ENCODE data around the gene RNF2. TPM values are rescaled to one million over a fixed set of nuclear protein-coding genes. Genes with fewer than 3 reads are reported as not detected.

Gene RNF2
- total and polyA plus RNA-seq, 2 experiments from 2014 or later = 18.2 to 19.6 TPM

GRCh38 chr1:185108321-185108720 lies 63.0 kb downstream of the RNF2 start:
- H3K9me2 ChIP-seq (ENCODE audit: insufficient read depth) = no peaks in the 10 kb centered on the region
- no peak for TF ChIP-seq EZH2phosphoT487 (IDR thresholded peaks at IDR 0.05; ENCODE audit: insufficient read depth, low read depth)
- no peak for TF ChIP-seq EZH2 (IDR thresholded peaks at IDR 0.05; ENCODE audit: insufficient read depth, poor library complexity, severe bottlenecking)
- H3K9me3 ChIP-seq (ENCODE audit: low read depth) = no peaks in the 10 kb centered on the region
- no peaks in the 10 kb centered on the region for H3F3A ChIP-seq (ENCODE audit: insufficient read depth)
- no peaks in the 10 kb centered on the region for H3K36me3 ChIP-seq (ENCODE audit: low read depth)
- H2AFZ ChIP-seq = no peak overlapping the region
- no peaks in the 10 kb centered on the region for H3K27me3 ChIP-seq (replicated peaks; ENCODE audit: insufficient read depth)
- H4K20me1 ChIP-seq (ENCODE audit: insufficient read depth) = no peaks in the 10 kb centered on the region
- no peak overlapping the region for H3K27ac ChIP-seq
- H3K4me2 ChIP-seq (ENCODE audit: unreplicated experiment) = no peak overlapping the region
- peak; percentile 46 for DNase-seq
- in situ Hi-C loops (cut with MboI) = no loop called here
- no peaks in the 10 kb centered on the region for H3K79me2 ChIP-seq (ENCODE audit: insufficient read depth)
- H3K9ac ChIP-seq = no peak overlapping the region
- H3K4me1 ChIP-seq (ENCODE audit: insufficient read depth) = no peaks in the 10 kb centered on the region
- no peak overlapping the region for H3K4me3 ChIP-seq

DNA sequence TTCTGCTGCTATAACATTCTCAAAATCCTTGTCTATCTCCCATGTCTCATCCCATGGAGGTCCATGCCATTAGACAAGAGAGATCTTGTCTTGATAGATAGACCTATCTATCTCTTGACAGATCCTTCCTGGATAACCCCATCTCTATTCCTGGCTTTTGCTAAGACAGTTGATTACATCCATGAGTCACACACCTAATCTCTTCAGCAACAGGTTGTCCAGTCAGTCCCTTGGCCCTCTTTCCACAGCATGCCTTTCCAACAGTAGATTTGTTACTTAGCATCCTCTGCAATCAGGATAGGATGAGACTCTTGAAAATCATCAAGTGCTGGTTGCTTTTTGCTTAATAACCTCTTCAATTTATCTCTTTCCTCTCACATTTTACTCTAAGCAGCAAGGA lies 64.8 kb downstream of the RNF2 start:
- Histone ChIP-seq H3K27ac (no peak overlapping the region), H3F3A (ENCODE audit: insufficient read depth) (no peaks in the 10 kb centered on the region), H3K4me3 (no peak overlapping the region), H3K9me2 (ENCODE audit: insufficient read depth) (no peaks in the 10 kb centered on the region), H3K9me3 (ENCODE audit: low read depth) (no peaks in the 10 kb centered on the region), H3K27me3 (replicated peaks; ENCODE audit: insufficient read depth) (no peaks in the 10 kb centered on the region), H3K9ac (no peak overlapping the region), H2AFZ (no peak overlapping the region), H3K79me2 (ENCODE audit: insufficient read depth) (no peaks in the 10 kb centered on the region), H4K20me1 (ENCODE audit: insufficient read depth) (no peaks in the 10 kb centered on the region), H3K4me2 (ENCODE audit: unreplicated experiment) (no peak overlapping the region), H3K4me1 (ENCODE audit: insufficient read depth) (no peaks in the 10 kb centered on the region), H3K36me3 (ENCODE audit: low read depth) (no peaks in the 10 kb centered on the region)
- in situ Hi-C loops (cut with MboI) = no loop called here
- no peak for DNase-seq
- no peak for TF ChIP-seq EZH2 (IDR thresholded peaks at IDR 0.05; ENCODE audit: insufficient read depth, poor library complexity, severe bottlenecking)
- TF ChIP-seq EZH2phosphoT487 (IDR thresholded peaks at IDR 0.05; ENCODE audit: insufficient read depth, low read depth) = no peak

- no peaks in the 10 kb centered on the region for H3K4me1 ChIP-seq (ENCODE audit: insufficient read depth)
- TF ChIP-seq EZH2 (IDR thresholded peaks at IDR 0.05; ENCODE audit: insufficient read depth, poor library complexity, severe bottlenecking) (no peak), EZH2phosphoT487 (IDR thresholded peaks at IDR 0.05; ENCODE audit: insufficient read depth, low read depth) (no peak)
- in situ Hi-C loops (cut with MboI) = no loop called here
Measured at GRCh38 chr1:185111873-185112272, 66.5 kb downstream of the RNF2 start.

DNA sequence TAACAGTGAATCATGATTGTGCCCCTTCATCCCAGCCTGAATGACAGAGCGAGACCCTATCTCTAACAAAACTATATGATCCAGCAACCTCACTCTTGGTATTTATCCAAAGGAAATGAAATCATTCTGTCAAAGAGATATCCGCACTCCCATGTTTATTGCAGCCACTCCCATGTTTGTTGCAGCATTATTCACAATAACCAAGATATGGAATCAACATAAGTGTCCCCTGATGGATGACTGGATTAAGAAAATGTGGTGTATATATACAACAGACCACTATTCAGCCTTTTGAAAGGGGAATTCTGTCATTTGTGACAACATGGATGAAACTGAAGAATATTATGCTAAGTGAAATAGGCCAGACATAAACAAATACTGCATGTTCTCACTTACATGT lies 67.0 kb downstream of the RNF2 start:
- Histone ChIP-seq H3K4me3 (no peak overlapping the region), H3K4me2 (ENCODE audit: unreplicated experiment) (no peak overlapping the region), H3F3A (ENCODE audit: insufficient read depth) (no peaks in the 10 kb centered on the region), H3K27me3 (replicated peaks; ENCODE audit: insufficient read depth) (no peaks in the 10 kb centered on the region), H3K27ac (no peak overlapping the region), H3K9ac (no peak overlapping the region), H2AFZ (no peak overlapping the region), H3K79me2 (ENCODE audit: insufficient read depth) (no peaks in the 10 kb centered on the region), H3K9me3 (ENCODE audit: low read depth) (no peaks in the 10 kb centered on the region), H3K4me1 (ENCODE audit: insufficient read depth) (no peaks in the 10 kb centered on the region), H3K9me2 (ENCODE audit: insufficient read depth) (no peaks in the 10 kb centered on the region), H4K20me1 (ENCODE audit: insufficient read depth) (no peaks in the 10 kb centered on the region), H3K36me3 (ENCODE audit: low read depth) (no peaks in the 10 kb centered on the region)
- TF ChIP-seq EZH2phosphoT487 (IDR thresholded peaks at IDR 0.05; ENCODE audit: insufficient read depth, low read depth) (no peak), EZH2 (IDR thresholded peaks at IDR 0.05; ENCODE audit: insufficient read depth, poor library complexity, severe bottlenecking) (no peak)
- in situ Hi-C loops (cut with MboI) = no loop called here
- 94 to 98% methylated on average over 2 of the region's 2 CpGs for WGBS, 2 experiments (ENCODE audit: low coverage in 1 of 2, low lambda C conversion rate in 2 of 2, missing lambda C conversion rate in 2 of 2)
- no peak for DNase-seq

More at GRCh38 chr1:185111873-185112272, 66.5 kb downstream of the RNF2 start:
- Histone ChIP-seq H3K4me2 (ENCODE audit: unreplicated experiment) (no peak overlapping the region), H3K4me3 (no peak overlapping the region), H3K9me2 (ENCODE audit: insufficient read depth) (no peaks in the 10 kb centered on the region), H4K20me1 (ENCODE audit: insufficient read depth) (no peaks in the 10 kb centered on the region), H3K79me2 (ENCODE audit: insufficient read depth) (no peaks in the 10 kb centered on the region), H3K9ac (no peak overlapping the region), H3K36me3 (ENCODE audit: low read depth) (no peaks in the 10 kb centered on the region), H3K27me3 (replicated peaks; ENCODE audit: insufficient read depth) (no peaks in the 10 kb centered on the region), H3K27ac (no peak overlapping the region), H3K9me3 (ENCODE audit: low read depth) (no peaks in the 10 kb centered on the region), H2AFZ (no peak overlapping the region), H3F3A (ENCODE audit: insufficient read depth) (no peaks in the 10 kb centered on the region)
- DNase-seq = no peak

DNA sequence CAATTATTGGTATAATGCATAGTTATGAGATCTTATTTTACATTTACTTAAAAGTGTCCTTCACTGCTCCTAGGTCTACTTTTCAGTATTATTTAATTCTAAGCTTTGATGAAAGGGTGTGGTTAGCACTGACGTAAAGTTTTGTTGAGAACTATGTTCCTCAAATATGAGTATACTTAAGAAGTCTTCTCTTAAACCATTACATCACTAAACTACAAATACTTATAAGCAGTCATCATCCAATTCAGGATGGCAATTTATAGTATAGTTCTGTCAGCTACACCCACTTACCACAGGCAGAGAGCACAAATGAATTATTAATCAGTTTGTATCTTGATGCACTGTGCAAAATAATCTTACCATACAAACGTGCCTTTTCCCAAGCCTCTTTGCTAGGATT lies 84.3 kb downstream of the RNF2 start:
- Histone ChIP-seq H3K4me1 (ENCODE audit: insufficient read depth) (no peaks in the 10 kb centered on the region), H3K9me2 (ENCODE audit: insufficient read depth) (no peaks in the 10 kb centered on the region), H3K36me3 (ENCODE audit: low read depth) (peaks cover 58% of the 10 kb centered on the region), H3K9ac (no peak overlapping the region), H3K27ac (no peak overlapping the region), H3K9me3 (ENCODE audit: low read depth) (no peaks in the 10 kb centered on the region), H4K20me1 (ENCODE audit: insufficient read depth) (no peaks in the 10 kb centered on the region), H2AFZ (no peak overlapping the region), H3K4me2 (ENCODE audit: unreplicated experiment) (no peak overlapping the region), H3K27me3 (replicated peaks; ENCODE audit: insufficient read depth) (no peaks in the 10 kb centered on the region), H3K4me3 (no peak overlapping the region), H3F3A (ENCODE audit: insufficient read depth) (no peaks in the 10 kb centered on the region), H3K79me2 (ENCODE audit: insufficient read depth) (no peaks in the 10 kb centered on the region)
- DNase-seq = peak; percentile 8
- TF ChIP-seq EZH2 (IDR thresholded peaks at IDR 0.05; ENCODE audit: insufficient read depth, poor library complexity, severe bottlenecking) = no peak
- in situ Hi-C loops (cut with MboI) = no loop called here
- WGBS, 2 experiments (ENCODE audit: low coverage in 1 of 2, low lambda C conversion rate in 2 of 2, missing lambda C conversion rate in 2 of 2) = 55 to 71% methylated on average over 2 of the region's 2 CpGs
